Measurements from ENCODE around the gene TXNIP. TPM values are rescaled to one million over a fixed set of nuclear protein-coding genes. Genes with fewer than 3 reads are reported as not detected.

Gene TXNIP
- total RNA-seq, 1 experiment from 2014 or later = 2.5 TPM

DNA sequence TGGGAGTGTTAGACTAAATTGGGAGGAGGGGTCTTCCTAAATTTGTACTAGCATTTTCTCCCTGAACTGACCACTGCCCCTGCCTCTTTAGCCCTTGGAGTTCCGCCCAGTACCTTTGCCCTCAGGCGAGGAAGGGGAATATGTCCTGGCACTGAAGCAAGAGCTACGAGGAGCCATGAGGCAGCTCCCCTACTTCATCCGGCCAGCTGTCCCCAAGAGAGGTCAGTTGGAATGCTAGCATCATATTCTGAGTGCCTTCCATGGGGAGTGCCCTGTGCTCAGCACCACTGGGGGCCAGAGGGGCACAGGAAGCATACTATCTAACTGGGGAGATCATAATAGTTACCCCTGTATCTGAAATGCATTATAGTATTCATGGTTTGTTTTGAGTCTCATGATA lies 21.2 kb downstream of the TXNIP start:
- Histone ChIP-seq H3K36me3 (ENCODE audit: control insufficient read depth in 1 of 2, insufficient read depth in 2 of 2, low read length in 2 of 2) (no peaks in the 10 kb centered on the region), H3K27me3 (ENCODE audit: insufficient read depth, low read length) (no peaks in the 10 kb centered on the region), H3K27ac (ENCODE audit: low read depth, low read length) (no peak overlapping the region), H3K9ac (ENCODE audit: low read length) (no peak overlapping the region), H3K9me2 (ENCODE audit: insufficient read depth) (no peaks in the 10 kb centered on the region), H3K4me1 (ENCODE audit: control insufficient read depth in 1 of 2, insufficient read depth in 2 of 2, low read length in 2 of 2) (peaks cover 24 to 32% of the 10 kb centered on the region in 2 experiments), H3K9me3 (ENCODE audit: control insufficient read depth in 1 of 2, insufficient read depth in 1 of 2, low read depth in 1 of 2, low read length in 2 of 2) (no peaks in the 10 kb centered on the region), H2AFZ (ENCODE audit: low read depth, low read length, poor library complexity, severe bottlenecking) (no peak overlapping the region), H4K20me1 (ENCODE audit: insufficient read depth) (no peaks in the 10 kb centered on the region), H3K4me2 (ENCODE audit: low read length) (no peak overlapping the region), H3K79me2 (ENCODE audit: insufficient read depth, low read length) (no peaks in the 10 kb centered on the region), H3K4me3 (replicated peaks in 1 of 2; ENCODE audit: low read depth in 1 of 2, low read length in 2 of 2) (no peak overlapping the region)
- no TSS peak for BruUV-seq (replicated peaks)
- no peak for TF ChIP-seq TCF7L2 (IDR thresholded peaks at IDR 0.05; ENCODE audit: borderline replicate concordance, extremely low read depth, insufficient read depth, insufficient read length)
- TF ChIP-seq, protein P1, sequence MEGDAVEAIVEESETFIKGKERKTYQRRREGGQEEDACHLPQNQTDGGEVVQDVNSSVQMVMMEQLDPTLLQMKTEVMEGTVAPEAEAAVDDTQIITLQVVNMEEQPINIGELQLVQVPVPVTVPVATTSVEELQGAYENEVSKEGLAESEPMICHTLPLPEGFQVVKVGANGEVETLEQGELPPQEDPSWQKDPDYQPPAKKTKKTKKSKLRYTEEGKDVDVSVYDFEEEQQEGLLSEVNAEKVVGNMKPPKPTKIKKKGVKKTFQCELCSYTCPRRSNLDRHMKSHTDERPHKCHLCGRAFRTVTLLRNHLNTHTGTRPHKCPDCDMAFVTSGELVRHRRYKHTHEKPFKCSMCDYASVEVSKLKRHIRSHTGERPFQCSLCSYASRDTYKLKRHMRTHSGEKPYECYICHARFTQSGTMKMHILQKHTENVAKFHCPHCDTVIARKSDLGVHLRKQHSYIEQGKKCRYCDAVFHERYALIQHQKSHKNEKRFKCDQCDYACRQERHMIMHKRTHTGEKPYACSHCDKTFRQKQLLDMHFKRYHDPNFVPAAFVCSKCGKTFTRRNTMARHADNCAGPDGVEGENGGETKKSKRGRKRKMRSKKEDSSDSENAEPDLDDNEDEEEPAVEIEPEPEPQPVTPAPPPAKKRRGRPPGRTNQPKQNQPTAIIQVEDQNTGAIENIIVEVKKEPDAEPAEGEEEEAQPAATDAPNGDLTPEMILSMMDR (IDR thresholded peaks at IDR 0.05 in 2 of 3, conservative IDR thresholded peaks at IDR 0.05 in 1 of 3; ENCODE audit: borderline replicate concordance in 1 of 3, insufficient read depth in 1 of 3, low read depth in 2 of 3, low read length in 2 of 3) = no peak
- TF ChIP-seq, protein P2, sequence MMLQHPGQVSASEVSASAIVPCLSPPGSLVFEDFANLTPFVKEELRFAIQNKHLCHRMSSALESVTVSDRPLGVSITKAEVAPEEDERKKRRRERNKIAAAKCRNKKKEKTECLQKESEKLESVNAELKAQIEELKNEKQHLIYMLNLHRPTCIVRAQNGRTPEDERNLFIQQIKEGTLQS (IDR thresholded peaks at IDR 0.05) = no peak
- ATAC-seq (no peak), DNase-seq (ENCODE audit: low read depth, low spot score) (no peak)
- CTCF ChIA-PET = no interaction called here
- intact Hi-C loops (cut with micrococcal nuclease) = loop anchor here (5.0 kb wide), 1 partner anchor 83 kb away; no protein-coding TSS in a partner anchor
- POLR2A ChIA-PET = no interaction called here
- RAD21 ChIA-PET (ENCODE audit: low non-redundant PET in 1 of 2, low total read pairs in 2 of 2, uncharacterized antibody in 2 of 2, unreplicated experiment in 2 of 2) = no interaction called here

DNA sequence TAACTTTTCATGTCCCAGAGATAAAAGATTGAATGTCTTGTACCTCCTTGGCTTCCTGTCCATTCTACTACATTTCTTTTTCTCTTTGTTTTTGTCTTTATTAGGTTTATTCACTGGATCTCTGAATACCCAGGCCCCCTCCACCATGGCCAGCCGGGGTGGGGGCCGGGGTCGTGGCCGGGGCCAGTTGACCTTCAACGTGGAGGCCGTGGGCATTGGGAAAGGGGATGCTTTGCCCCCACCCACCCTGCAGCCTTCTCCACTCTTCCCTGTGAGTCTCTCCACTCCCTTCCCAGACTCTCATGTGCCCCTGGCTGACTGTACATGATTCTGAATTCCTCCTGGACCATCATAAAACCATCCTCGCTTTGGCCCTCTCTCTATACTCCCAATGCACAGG lies 21.7 kb downstream of the TXNIP start:
- H3K79me2 ChIP-seq (ENCODE audit: insufficient read depth, low read length) = no peaks in the 10 kb centered on the region
- peaks cover 19 to 27% of the 10 kb centered on the region in 2 experiments for H3K4me1 ChIP-seq (ENCODE audit: control insufficient read depth in 1 of 2, insufficient read depth in 2 of 2, low read length in 2 of 2)
- no peaks in the 10 kb centered on the region for H3K9me2 ChIP-seq (ENCODE audit: insufficient read depth)
- no peak for ATAC-seq
- H3K36me3 ChIP-seq (ENCODE audit: control insufficient read depth in 1 of 2, insufficient read depth in 2 of 2, low read length in 2 of 2) = no peaks in the 10 kb centered on the region
- no peaks in the 10 kb centered on the region for H3K9me3 ChIP-seq (ENCODE audit: control insufficient read depth in 1 of 2, insufficient read depth in 1 of 2, low read depth in 1 of 2, low read length in 2 of 2)
- RAD21 ChIA-PET (ENCODE audit: low non-redundant PET in 1 of 2, low total read pairs in 2 of 2, uncharacterized antibody in 2 of 2, unreplicated experiment in 2 of 2) = no interaction called here
- no peak overlapping the region for H3K27ac ChIP-seq (ENCODE audit: low read depth, low read length)
- no peak overlapping the region for H3K4me3 ChIP-seq (replicated peaks in 1 of 2; ENCODE audit: low read depth in 1 of 2, low read length in 2 of 2)
- intact Hi-C loops (cut with micrococcal nuclease) = loop anchor here (5.0 kb wide), 1 partner anchor 82 kb away; no protein-coding TSS in a partner anchor
- no peak overlapping the region for H3K9ac ChIP-seq (ENCODE audit: low read length)
- no peak overlapping the region for H3K4me2 ChIP-seq (ENCODE audit: low read length)
- DNase-seq (ENCODE audit: low read depth, low spot score) = no peak
- no TSS peak for BruUV-seq (replicated peaks)
- CTCF ChIA-PET = no interaction called here
- H2AFZ ChIP-seq (ENCODE audit: low read depth, low read length, poor library complexity, severe bottlenecking) = no peak overlapping the region
- TF ChIP-seq, protein P2 (IDR thresholded peaks at IDR 0.05) = no peak
- no peak for TF ChIP-seq ZFX (IDR thresholded peaks at IDR 0.05)
- no peak for TF ChIP-seq RAD21 (IDR thresholded peaks at IDR 0.05; ENCODE audit: low read depth)
- POLR2A ChIA-PET = no interaction called here
- H4K20me1 ChIP-seq (ENCODE audit: insufficient read depth) = no peaks in the 10 kb centered on the region
- no peaks in the 10 kb centered on the region for H3K27me3 ChIP-seq (ENCODE audit: insufficient read depth, low read length)
